K562 (cell line): ENCODE data around the gene CFAP97D2. TPM values are rescaled to one million over a fixed set of nuclear protein-coding genes. Genes with fewer than 3 reads are reported as not detected.

ENCODE experiments used
- CBX1 ChIP-seq: sonication (generic); IDR thresholded peaks from 2 replicates; pipeline ENCODE4 v1.6.1; 2016; ENCODE audit warnings: antibody characterized with exemption, low read depth, mild to moderate bottlenecking
- CBX5 ChIP-seq: IDR thresholded peaks from 2 replicates; pipeline ENCODE4 v1.6.1; 2014; ENCODE audit warnings: low read depth, borderline replicate concordance
- EZH2 ChIP-seq: IDR thresholded peaks from 2 replicates; pipeline ENCODE4 v1.6.1; 2012; ENCODE audit warnings: low read depth, mild to moderate bottlenecking, inconsistent platforms, low read length, borderline replicate concordance
- FOXK2 ChIP-seq, 2 experiments: fragments of 450-650 bp; IDR thresholded peaks in 1 of 2; conservative IDR thresholded peaks in 1 of 2; 2 replicates each; pipeline ENCODE4 v1.6.1; 2016; ENCODE audit warnings: low read depth in 2 of 2, mild to moderate bottlenecking in 1 of 2
- HDAC2 ChIP-seq: fragments of 450-650 bp; IDR thresholded peaks from 2 replicates; pipeline ENCODE4 v1.6.1; 2016; ENCODE audit warnings: mild to moderate bottlenecking
- JUN ChIP-seq, 2 experiments: sonication (generic) in 1 of 2; formaldehyde crosslinking in 1 of 2; IDR thresholded peaks; 2 replicates each; pipeline versions ENCODE4 v1.6.1 to v1.8.0; 2012 to 2022; ENCODE audit warnings: borderline replicate concordance in 2 of 2, mild to moderate bottlenecking in 2 of 2, improper control_type of control experiment in 1 of 2, low read depth in 1 of 2, low read length in 1 of 2, missing genetic modification reagents in 1 of 2
- JUND ChIP-seq, 2 experiments: IDR thresholded peaks; 2 replicates in 1 of 2; 3 replicates in 1 of 2; pipeline ENCODE4 v1.6.1; 2011; ENCODE audit warnings: borderline replicate concordance in 2 of 2, low read depth in 2 of 2, low read length in 2 of 2, improper control_type of control experiment in 1 of 2, missing biosample characterization in 1 of 2, missing genetic modification characterization in 1 of 2, missing genetic modification reagents in 1 of 2
- LCOR ChIP-seq: sonication (generic); formaldehyde crosslinking; IDR thresholded peaks from 2 replicates; pipeline ENCODE4 v1.8.0; 2022; ENCODE audit warnings: mild to moderate bottlenecking, missing genetic modification reagents
- NFIC ChIP-seq: fragments of 450-650 bp; IDR thresholded peaks from 2 replicates; pipeline ENCODE4 v1.6.1; 2017; ENCODE audit warnings: mild to moderate bottlenecking, inconsistent platforms
- STAT5A ChIP-seq: IDR thresholded peaks from 2 replicates; pipeline ENCODE4 v1.6.1; 2012; ENCODE audit warnings: low read length, inconsistent platforms, borderline replicate concordance
- TOE1 ChIP-seq, 2 experiments: fragments of 450-650 bp in 1 of 2; sonication (generic) in 1 of 2; formaldehyde crosslinking in 1 of 2; IDR thresholded peaks; 2 replicates each; pipeline versions ENCODE4 v1.7.1 to v1.8.0; 2016 to 2022; ENCODE audit warnings: borderline replicate concordance in 2 of 2, mild to moderate bottlenecking in 2 of 2, antibody characterized with exemption in 1 of 2, inconsistent platforms in 1 of 2, low read depth in 1 of 2, missing genetic modification reagents in 1 of 2, moderate library complexity in 1 of 2
- ZBTB43 ChIP-seq: sonication (generic); formaldehyde crosslinking; IDR thresholded peaks from 2 replicates; pipeline ENCODE4 v1.8.0; 2023; ENCODE audit warnings: mild to moderate bottlenecking, missing genetic modification reagents
- ZKSCAN8 ChIP-seq: fragments of 200-800 bp; sonication (Bioruptor generic); IDR thresholded peaks from 2 replicates; pipeline ENCODE4 v1.6.1; 2016; ENCODE audit warnings: missing genetic modification characterization, missing compliant biosample characterization
- ZNF318 ChIP-seq, 2 experiments: fragments of 450-650 bp; IDR thresholded peaks; 2 replicates each; pipeline ENCODE4 v1.6.1; 2016; ENCODE audit warnings: mild to moderate bottlenecking in 2 of 2, borderline replicate concordance in 1 of 2, low read depth in 1 of 2, moderate library complexity in 1 of 2
- ZNF324 ChIP-seq: fragments of 250-450 bp; sonication (Bioruptor Pico); IDR thresholded peaks from 2 replicates; pipeline ENCODE4 v1.4.0; 2020; ENCODE audit warnings: mild to moderate bottlenecking
- ZNF584 ChIP-seq: fragments of 200-800 bp; sonication (Bioruptor generic); IDR thresholded peaks from 2 replicates; pipeline ENCODE4 v1.6.1; 2016; ENCODE audit warnings: low read depth, mild to moderate bottlenecking, missing genetic modification characterization, missing compliant biosample characterization
- polyA plus RNA-seq, 8 experiments: library from polyadenylated mRNA; depleted of rRNA in 4 of 8; stranded (reverse) in 5 of 8; unstranded in 3 of 8; fragments of >200 nt; fragmentation: Nextera tagmentation in 2 of 8; fragmentation: Illumina TruSeq in 1 of 8; extraction: Ambion mirVana in 2 of 8; extraction: Trizol in 1 of 8; gene quantifications; 2 replicates each; pipeline versions ENCODE4 v1.2.1 to v1.2.3, GENCODE V29; 2011 to 2014; ENCODE audit warnings: inconsistent platforms in 1 of 8, missing spikeins in 1 of 8
- total RNA-seq, 7 experiments: library from RNA; depleted of rRNA in 6 of 7; stranded (reverse); fragments of >200 nt in 6 of 7; fragmentation: Illumina TruSeq in 2 of 7; extraction: Trizol in 2 of 7; gene quantifications; 2 replicates each; pipeline versions ENCODE4 v1.2.1 to v1.2.3, GENCODE V29; 2011 to 2021; ENCODE audit warnings: low replicate concordance in 1 of 7

CFAP97D2 gene
- total and polyA plus RNA-seq, 9 of the 15 experiments (the other 6 are each of a cell fraction or from before 2014, with no cell fraction given): not detected

GRCh38 chr13:114237415-114238112 lies 58.5 kb downstream of the CFAP97D2 start (continued):
- TF ChIP-seq TOE1 (IDR thresholded peaks at IDR 0.05; ENCODE audit: borderline replicate concordance) (peak; percentile 74; the same call in 1 of the 2 replicates), TOE1 (CRISPR knock-in tag; IDR thresholded peaks at IDR 0.05; ENCODE audit: borderline replicate concordance, low read depth) (no peak), HDAC2 (0 out of 2 replicates have a peak, but pooled peaks have one; percentile 41), FOXK2 (conservative IDR thresholded peaks at IDR 0.05 in 1 of 2, IDR thresholded peaks at IDR 0.05 in 1 of 2; ENCODE audit: low read depth in 2 of 2) (peak; percentile 63 to 68), JUN (IDR thresholded peaks at IDR 0.05; ENCODE audit: borderline replicate concordance, low read depth, low read length) (no peak), JUN (CRISPR knock-in tag; IDR thresholded peaks at IDR 0.05; ENCODE audit: borderline replicate concordance) (no peak), LCOR (CRISPR knock-in tag) (peak; percentile 35; the same call in 1 of the 2 replicates), CBX1 (no peak), ZBTB43 (CRISPR knock-in tag) (peak; percentile 49; the same call in 1 of the 2 replicates), STAT5A (no peak), ZNF318 (IDR thresholded peaks at IDR 0.05; ENCODE audit: borderline replicate concordance in 1 of 2, low read depth in 1 of 2) (no peak), ZNF584 (CRISPR knock-in tag) (no peak), NFIC (no peak), CBX5 (no peak), ZKSCAN8 (CRISPR knock-in tag) (no peak), JUND (IDR thresholded peaks at IDR 0.05; ENCODE audit: borderline replicate concordance, low read depth, low read length) (peak; percentile 39; the same call in 1 of the 2 replicates), JUND (tag; IDR thresholded peaks at IDR 0.05; ENCODE audit: borderline replicate concordance, low read depth, low read length) (peak; percentile 18; the same call in 1 of the 3 replicates), EZH2 (no peak), ZNF324 (no peak)
